Calu3 (cell line): ENCODE measurements around the gene WASHC1. TPM values are rescaled to one million over a fixed set of nuclear protein-coding genes. Genes with fewer than 3 reads are reported as not detected.
"Not testable (repeated sequence)": the region's sequence is repeated elsewhere in the genome, so short reads cannot be mapped to it uniquely, and the experiment has no call there.

Experiments
- BruUV-seq: library from RNA; stranded (reverse); fragments of 400-500 nt; replicated peaks from 2 replicates; lab custom pipeline; 2021; lab: Mats Ljungman, UMichigan
- CTCF ChIA-PET: fragments of 300-600 bp; sonication (Branson Sonifier 250); formaldehyde crosslinking; loops from one replicate; lab custom pipeline; 2022; ENCODE audit warnings: antibody characterized with exemption; lab: Charles Lee
- DNase-seq: peaks from one replicate; pipeline ENCODE4 v3.0.0; 2022
- H3K27ac Mint-ChIP-seq: one replicate; pipeline ENCODE4 v1.8.0; 2022; ENCODE audit warnings: mixed read lengths; ENCODE audit not compliant: unreplicated experiment
- H3K27me3 Mint-ChIP-seq: one replicate; pipeline ENCODE4 v1.8.0; 2022; ENCODE audit warnings: mixed read lengths; ENCODE audit not compliant: unreplicated experiment
- H3K36me3 Mint-ChIP-seq: one replicate; pipeline ENCODE4 v1.8.0; 2022; ENCODE audit warnings: mild to moderate bottlenecking, moderate library complexity, mixed read lengths; ENCODE audit not compliant: insufficient read depth, unreplicated experiment
- H3K4me1 Mint-ChIP-seq: one replicate; pipeline ENCODE4 v1.8.0; 2022; ENCODE audit warnings: mild to moderate bottlenecking, low read depth, mixed read lengths; ENCODE audit not compliant: unreplicated experiment
- H3K4me3 Mint-ChIP-seq: one replicate; pipeline ENCODE4 v1.8.0; 2022; ENCODE audit warnings: mild to moderate bottlenecking, low read depth, moderate library complexity, mixed read lengths; ENCODE audit not compliant: unreplicated experiment
- H3K9me3 Mint-ChIP-seq: one replicate; pipeline ENCODE4 v1.8.0; 2022; ENCODE audit warnings: low read depth, mixed read lengths; ENCODE audit not compliant: unreplicated experiment
- intact Hi-C: fragments of 100-400 bp; cut with micrococcal nuclease; formaldehyde crosslinking; loops from one replicate; pipeline ENCODE4 v1.10.0; 2022; ENCODE audit not compliant: unreplicated experiment
- total RNA-seq: library from RNA; stranded (reverse); gene quantifications from 2 replicates; pipeline ENCODE4 v1.2.3, GENCODE V29; 2022

Gene WASHC1
- total RNA-seq, 1 experiment from 2014 or later = 17.2 TPM

- peaks cover 24% of the 10 kb centered on the region for H3K27me3 Mint-ChIP-seq
- H3K27ac Mint-ChIP-seq, H3K4me1 Mint-ChIP-seq, H3K9me3 Mint-ChIP-seq, H3K4me3 Mint-ChIP-seq, BruUV-seq, DNase-seq, CTCF ChIA-PET, H3K36me3 Mint-ChIP-seq, intact Hi-C loops: not testable (repeated sequence)
Measured at GRCh38 chr9:46164-46563, 16.9 kb upstream of the WASHC1 start.

- H3K27me3 Mint-ChIP-seq = peaks cover 33% of the 10 kb centered on the region
- H3K36me3 Mint-ChIP-seq, H3K4me3 Mint-ChIP-seq, intact Hi-C loops, H3K9me3 Mint-ChIP-seq, H3K27ac Mint-ChIP-seq, H3K4me1 Mint-ChIP-seq, DNase-seq, CTCF ChIA-PET, BruUV-seq: not testable (repeated sequence)
Measured at GRCh38 chr9:45180-45878, 16.1 kb upstream of the WASHC1 start.

GRCh38 chr9:44416-44815 is 15.2 kb upstream of the WASHC1 start:
- CTCF ChIA-PET, BruUV-seq, H3K9me3 Mint-ChIP-seq, DNase-seq, intact Hi-C loops, H3K4me3 Mint-ChIP-seq, H3K27ac Mint-ChIP-seq, H3K36me3 Mint-ChIP-seq, H3K4me1 Mint-ChIP-seq: not testable (repeated sequence)
- peaks cover 40% of the 10 kb centered on the region for H3K27me3 Mint-ChIP-seq

GRCh38 chr9:43636-44035 is 14.4 kb upstream of the WASHC1 start:
- H3K36me3 Mint-ChIP-seq, H3K4me1 Mint-ChIP-seq, CTCF ChIA-PET, BruUV-seq, H3K4me3 Mint-ChIP-seq, H3K9me3 Mint-ChIP-seq, H3K27ac Mint-ChIP-seq, DNase-seq, intact Hi-C loops: not testable (repeated sequence)
- peaks cover 40% of the 10 kb centered on the region for H3K27me3 Mint-ChIP-seq

GRCh38 chr9:43116-43515 is 13.9 kb upstream of the WASHC1 start:
- H3K9me3 Mint-ChIP-seq, H3K36me3 Mint-ChIP-seq, CTCF ChIA-PET, intact Hi-C loops, BruUV-seq, DNase-seq, H3K4me3 Mint-ChIP-seq, H3K27ac Mint-ChIP-seq, H3K4me1 Mint-ChIP-seq: not testable (repeated sequence)
- peaks cover 40% of the 10 kb centered on the region for H3K27me3 Mint-ChIP-seq

- CTCF ChIA-PET, H3K36me3 Mint-ChIP-seq: not testable (repeated sequence)
Measured at GRCh38 chr9:41819-42218, 12.6 kb upstream of the WASHC1 start.

GRCh38 chr9:41261-41676 is 12.0 kb upstream of the WASHC1 start:
- H3K4me1 Mint-ChIP-seq, CTCF ChIA-PET, intact Hi-C loops, BruUV-seq, H3K27ac Mint-ChIP-seq, H3K36me3 Mint-ChIP-seq, H3K9me3 Mint-ChIP-seq, DNase-seq, H3K4me3 Mint-ChIP-seq: not testable (repeated sequence)
- H3K27me3 Mint-ChIP-seq = peaks cover 40% of the 10 kb centered on the region

More at GRCh38 chr9:41819-42218, 12.6 kb upstream of the WASHC1 start:
- BruUV-seq, DNase-seq, H3K4me3 Mint-ChIP-seq, H3K9me3 Mint-ChIP-seq, H3K27ac Mint-ChIP-seq, intact Hi-C loops, H3K4me1 Mint-ChIP-seq: not testable (repeated sequence)
- H3K27me3 Mint-ChIP-seq = peaks cover 40% of the 10 kb centered on the region

- H3K36me3 Mint-ChIP-seq, H3K4me1 Mint-ChIP-seq, H3K27ac Mint-ChIP-seq, CTCF ChIA-PET, H3K9me3 Mint-ChIP-seq, DNase-seq, H3K4me3 Mint-ChIP-seq, BruUV-seq, intact Hi-C loops, H3K27me3 Mint-ChIP-seq: not testable (repeated sequence)
Measured at GRCh38 chr9:32308-32707, 3.1 kb upstream of the WASHC1 start.

GRCh38 chr9:28775-29174 is 481 bp downstream of the WASHC1 start:
- H3K4me3 Mint-ChIP-seq, CTCF ChIA-PET, H3K9me3 Mint-ChIP-seq: not testable (repeated sequence)

GRCh38 chr9:21621-22020 is 7.6 kb downstream of the WASHC1 start:
- BruUV-seq, CTCF ChIA-PET, H3K9me3 Mint-ChIP-seq, H3K27me3 Mint-ChIP-seq, H3K4me1 Mint-ChIP-seq, H3K4me3 Mint-ChIP-seq, H3K27ac Mint-ChIP-seq, DNase-seq, intact Hi-C loops, H3K36me3 Mint-ChIP-seq: not testable (repeated sequence)

More at GRCh38 chr9:28775-29174, 481 bp downstream of the WASHC1 start:
- H3K27me3 Mint-ChIP-seq, H3K4me1 Mint-ChIP-seq, H3K27ac Mint-ChIP-seq, DNase-seq, intact Hi-C loops, H3K36me3 Mint-ChIP-seq, BruUV-seq: not testable (repeated sequence)
